D341Med (cell line): ENCODE data around the gene SPIB.
"Not testable (repeated sequence)": the region's sequence is repeated elsewhere in the genome, so short reads cannot be mapped to it uniquely, and the experiment has no call there.

Experiments
- DNase-seq: peaks from one replicate; pipeline ENCODE4 v3.0.0; 2012; ENCODE audit warnings: low spot score

SPIB gene

DNA sequence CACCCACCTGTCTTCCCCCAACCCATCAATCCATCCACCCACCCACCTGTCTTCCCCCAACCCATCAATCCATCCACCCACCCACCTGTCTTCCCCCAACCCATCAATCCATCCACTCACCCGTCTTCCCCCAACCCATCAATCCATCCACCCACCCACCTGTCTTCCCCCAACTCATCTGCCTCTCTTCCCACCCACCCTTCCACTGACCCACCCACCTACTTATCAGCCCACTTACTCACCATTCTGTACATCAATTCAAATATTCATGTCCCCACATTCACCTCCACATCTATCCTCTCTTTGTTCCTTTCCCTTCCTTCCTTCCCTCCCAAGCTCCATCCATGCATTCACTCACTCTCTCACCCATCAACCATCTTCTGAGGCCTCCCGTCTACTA is 20.4 kb downstream of the SPIB start:
- not testable (repeated sequence) for DNase-seq

DNA sequence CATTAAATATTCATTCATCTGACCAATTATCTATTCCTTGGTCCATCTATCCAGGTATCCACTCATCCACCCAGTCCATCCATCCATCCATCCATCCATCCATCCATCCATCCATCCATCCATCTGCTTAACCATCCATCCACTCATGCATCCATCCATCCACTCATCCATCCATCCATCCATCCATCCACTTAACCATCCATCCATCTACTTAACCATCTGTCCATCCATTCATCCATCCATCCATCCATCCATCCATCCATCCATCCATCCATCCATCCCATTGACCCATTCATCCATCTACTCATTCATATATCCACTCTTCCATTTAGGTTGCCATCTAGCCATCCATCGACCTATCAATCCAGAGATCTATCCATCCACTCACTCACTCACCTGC is 25.3 kb downstream of the SPIB start:
- DNase-seq, result no peak

DNA sequence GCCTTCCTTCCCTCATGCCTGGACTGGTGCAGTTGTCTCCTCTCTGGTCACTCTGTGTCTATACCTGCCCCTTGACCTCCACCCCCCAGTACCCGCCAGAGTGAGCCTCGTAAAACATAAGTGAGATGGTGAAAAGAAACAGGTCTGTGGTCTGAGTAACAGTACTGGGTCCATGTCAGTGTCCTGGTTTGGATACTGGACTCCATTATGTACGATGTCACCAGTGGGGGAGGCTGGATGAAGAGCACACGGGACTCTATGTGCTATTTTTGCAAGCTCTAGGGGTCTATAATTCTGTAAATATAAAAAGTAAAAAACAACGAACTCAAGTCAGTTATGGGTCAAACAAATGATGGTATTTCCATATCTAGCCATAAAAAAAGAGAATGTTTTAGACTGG is 28.3 kb downstream of the SPIB start:
- DNase-seq, result no peak

DNA sequence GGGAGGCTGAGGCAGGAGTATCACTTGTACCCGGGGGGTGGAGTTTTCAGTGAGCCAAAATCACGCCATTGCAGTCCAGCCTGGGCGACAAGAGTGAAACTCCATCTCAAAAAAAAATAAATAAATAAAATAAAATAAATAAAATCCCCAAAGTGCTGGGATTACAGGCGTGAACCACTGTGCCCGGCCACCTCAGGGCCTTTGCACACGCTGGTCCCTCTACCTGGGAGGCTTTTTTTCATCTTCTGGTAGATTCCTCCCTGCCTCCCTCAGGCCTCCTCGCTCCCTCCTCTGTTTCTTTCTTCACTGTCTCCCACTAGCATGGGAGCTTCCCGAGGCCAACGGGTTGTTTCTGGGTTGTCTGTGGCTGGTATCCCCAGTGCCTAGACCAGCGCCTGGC is 29.0 kb downstream of the SPIB start:
- no peak for DNase-seq

DNA sequence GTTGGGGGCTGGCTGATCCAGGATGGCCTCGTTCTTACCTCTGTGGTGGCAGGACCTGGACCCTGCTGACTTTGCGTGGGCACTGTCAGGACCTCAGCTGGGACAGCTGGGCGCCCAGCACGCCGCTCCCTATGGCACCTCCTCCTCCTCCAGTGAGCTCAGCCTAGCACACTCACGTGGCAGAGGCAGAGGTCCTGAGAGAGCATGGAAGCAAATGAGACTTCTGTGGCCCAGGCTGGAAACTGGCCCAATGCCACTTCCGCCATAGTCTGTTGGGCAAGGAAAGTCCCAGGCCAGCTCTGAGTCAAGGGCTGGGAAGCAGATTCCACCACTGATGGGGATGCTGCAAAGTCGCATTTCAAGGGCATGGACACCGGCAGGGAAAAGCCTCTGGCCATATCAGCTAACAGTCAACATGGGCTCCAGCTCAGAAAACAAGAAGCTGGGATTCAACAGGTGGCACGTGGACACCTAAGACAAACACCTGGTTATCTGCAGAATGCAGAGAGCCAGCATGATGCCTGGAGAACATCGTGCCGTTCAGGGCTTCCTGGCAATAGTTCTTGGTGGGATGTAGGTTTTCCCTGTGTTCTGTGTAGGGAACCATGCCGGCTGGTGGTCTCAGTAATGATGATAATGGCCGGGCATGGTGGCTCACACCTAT is 30.6 kb downstream of the SPIB start:
- no peak for DNase-seq

DNA sequence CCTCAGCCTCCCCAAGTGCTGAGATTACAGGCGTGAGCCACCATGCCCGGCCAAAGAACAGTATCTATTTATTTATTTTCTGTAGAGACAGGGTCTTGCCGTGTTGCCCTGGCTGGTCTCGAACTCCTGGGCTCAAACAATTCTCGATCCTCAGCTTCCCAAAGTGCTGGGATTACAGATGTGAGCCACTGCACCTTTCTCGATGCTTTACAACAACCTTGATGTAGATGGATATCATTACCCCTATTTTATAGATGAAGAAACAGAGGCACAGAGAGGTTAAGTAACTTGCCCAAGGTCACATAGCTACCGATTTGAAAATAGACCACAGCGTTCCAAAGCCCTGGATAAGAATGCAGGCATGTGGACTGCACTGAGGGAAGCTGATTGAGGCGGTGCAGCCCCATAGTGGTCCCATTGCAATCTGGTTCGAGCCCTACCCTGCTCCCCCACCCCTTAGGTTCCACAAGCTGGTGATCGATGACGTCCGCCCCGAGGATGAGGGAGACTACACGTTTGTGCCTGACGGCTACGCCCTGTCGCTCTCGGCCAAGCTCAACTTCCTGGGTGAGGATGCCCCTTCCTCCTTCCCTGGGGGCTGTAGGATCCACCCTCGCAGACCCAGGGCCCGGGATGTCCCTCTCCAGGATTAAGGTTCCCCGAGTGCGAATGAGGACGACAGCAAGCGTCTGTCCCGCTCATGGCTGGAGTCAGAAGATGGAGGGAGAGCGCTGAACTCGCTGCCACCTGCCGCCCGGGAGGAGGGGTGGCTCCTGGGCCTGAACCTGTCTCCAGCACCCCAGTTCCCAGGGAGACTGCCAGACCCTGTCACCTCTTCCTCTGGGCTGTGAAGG is 31.9 kb downstream of the SPIB start:
- DNase-seq, result no peak

DNA sequence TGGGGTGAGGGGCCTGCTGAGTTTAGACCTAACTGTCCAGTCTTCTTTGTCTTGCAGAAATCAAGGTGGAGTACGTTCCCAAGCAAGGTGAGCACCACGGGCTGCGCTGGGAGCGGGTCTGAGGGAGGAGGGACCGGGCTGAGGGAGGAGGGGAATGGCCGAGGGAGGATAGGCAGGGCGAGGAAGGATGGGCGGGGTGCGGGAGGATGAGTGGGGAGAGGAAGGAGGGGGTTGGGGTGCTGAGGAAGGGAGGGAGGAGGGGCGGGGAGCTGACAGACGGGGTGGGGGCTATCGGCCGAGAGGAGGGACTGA is 32.4 kb downstream of the SPIB start:
- no peak for DNase-seq

DNA sequence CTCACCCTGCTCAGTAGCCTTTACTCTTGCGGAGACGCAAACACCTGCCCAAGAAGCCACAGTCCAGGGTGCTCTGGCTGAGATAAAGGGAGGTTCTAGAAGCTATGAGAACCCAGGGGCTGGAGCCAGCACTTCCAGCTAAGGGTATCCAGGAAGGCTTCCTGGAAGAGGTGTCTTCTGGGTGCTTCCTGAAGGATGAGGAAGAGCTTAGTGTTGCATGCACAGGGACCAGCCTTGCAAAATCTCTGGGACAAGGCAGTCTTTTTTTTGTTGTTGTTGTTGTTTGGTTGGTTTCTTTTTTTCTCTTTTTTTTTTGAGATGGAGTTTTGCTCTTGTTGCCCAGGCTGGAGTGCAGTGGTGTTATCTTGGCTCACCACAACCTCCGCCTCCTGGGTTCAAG is 34.5 kb downstream of the SPIB start:
- DNase-seq, result no peak

DNA sequence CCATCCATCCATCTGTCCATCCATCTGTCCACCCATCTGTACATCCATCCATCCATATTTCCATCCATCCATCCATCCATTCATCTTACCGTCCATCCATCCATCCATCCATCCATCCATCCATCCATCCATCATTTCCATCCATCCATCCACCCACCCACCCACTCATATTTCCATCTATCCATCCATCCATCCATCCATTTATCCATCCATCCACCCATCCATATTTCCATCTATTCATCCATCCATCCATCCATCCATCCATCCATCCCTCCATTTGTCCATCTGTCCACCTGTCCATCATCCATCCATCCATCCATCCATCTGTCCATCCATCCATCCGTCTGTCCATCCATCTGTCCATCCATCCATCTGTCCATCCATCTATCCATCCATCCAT is 37.3 kb downstream of the SPIB start:
- no peak for DNase-seq

DNA sequence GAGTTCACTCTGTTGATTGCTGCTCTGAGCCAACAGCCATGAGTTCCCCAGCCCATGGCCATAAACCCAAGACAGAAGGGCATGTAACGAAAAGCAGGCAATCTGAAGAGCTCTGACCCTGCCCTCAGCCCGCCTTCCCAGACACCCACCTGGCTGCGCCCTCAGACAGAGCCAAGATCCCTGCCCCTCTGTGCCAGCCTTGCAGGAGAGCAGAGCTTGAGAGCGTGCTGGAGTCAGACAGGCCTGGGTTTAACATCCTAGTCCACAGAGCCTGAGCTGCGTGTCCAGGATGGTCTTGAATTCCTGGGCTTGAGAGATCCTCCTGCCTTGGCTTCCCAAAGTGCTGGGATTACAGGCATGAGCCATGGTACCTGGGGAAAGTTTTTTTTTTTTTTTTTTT is 38.6 kb downstream of the SPIB start:
- no peak for DNase-seq

DNA sequence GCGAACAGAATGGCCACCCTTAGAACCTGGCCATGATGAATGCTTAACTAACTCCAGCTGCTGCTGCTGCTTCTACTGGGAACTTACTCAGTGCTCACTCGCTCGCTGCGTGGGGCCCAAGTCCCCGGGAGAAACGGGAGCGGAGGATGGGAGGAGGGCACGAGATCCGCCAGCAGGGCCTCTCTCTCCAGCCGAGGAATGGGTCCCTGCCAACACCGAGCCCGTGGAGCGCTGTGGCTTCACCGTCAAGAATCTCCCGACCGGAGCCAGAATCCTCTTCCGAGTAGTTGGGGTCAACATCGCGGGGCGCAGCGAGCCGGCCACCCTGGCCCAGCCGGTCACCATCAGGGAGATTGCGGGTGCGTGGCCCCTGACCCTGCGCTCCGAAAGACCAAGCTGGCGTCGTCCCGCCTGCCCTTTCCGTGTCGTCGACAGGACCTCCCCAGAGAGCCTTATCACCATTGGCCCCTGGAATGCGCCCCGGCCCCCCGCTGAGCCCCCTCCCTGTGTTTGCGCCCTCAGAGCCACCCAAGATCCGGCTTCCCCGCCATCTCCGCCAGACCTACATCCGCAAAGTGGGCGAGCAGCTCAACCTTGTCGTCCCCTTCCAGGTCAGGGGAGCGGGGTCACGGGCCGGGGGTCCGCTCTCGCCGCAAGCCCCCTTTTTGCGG is 39.8 kb downstream of the SPIB start:
- no peak for DNase-seq

DNA sequence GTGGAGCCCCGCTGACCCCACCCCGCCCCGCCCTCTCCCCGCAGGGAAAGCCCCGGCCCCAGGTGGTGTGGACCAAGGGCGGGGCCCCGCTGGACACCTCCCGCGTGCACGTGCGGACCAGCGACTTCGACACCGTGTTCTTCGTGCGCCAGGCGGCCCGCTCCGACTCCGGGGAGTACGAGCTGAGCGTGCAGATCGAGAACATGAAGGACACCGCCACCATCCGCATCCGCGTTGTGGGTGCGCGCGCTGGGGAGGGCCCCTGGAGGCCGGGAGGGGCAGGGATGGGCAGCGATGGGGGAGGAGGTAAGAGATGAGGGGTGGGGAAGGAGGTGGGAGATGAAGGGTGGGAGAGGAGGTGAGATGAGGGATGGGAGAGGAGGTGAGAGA is 40.3 kb downstream of the SPIB start:
- no peak for DNase-seq

DNA sequence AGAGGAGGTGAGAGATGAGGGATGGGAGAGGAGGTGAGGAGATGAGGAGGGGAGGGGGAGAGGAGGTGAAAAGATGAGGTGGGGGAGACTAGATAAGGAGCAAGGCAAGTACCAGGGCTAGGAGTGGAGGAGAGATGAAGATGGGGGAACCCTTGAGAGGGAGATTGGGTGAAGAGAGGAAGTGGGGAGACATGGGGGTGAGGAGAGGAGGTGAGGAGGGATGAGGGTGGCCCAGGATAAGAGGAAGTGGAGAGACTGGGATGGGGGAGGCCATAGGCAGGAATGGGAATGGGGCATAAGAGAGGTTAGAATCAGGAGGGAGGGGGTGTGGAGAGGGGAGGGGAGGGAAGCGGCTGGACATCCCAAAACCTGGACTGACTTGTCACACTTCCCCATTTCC is 40.9 kb downstream of the SPIB start:
- no peak for DNase-seq

DNA sequence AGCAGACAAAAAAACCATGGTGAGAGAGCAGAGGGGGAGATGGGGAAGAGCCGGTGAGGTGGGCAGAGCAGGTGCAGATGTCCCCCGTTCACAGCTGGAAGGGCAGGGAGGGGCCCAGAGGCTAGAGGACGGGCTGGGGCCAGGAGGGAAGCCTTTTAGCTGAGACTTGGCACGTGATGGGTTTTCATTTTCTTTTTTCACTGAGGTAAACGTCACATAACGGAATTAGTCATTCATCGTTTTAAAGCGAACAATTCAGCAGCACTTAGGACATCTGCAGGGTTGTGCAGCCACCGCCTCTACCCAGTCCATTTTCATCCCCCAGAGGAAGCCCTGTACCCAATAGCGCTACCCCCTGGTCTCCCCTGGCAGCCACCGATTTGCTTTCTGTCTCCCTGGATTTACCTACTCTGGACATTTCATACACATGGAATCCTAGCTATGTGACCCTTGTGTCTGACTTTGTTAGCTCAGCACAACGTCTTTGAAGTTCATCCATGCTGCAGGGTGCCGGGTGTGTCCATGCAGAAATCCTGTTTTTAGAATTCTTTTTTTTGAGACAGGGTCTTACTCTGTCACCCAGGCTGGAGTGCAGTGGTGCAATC is 41.5 kb downstream of the SPIB start:
- no peak for DNase-seq

DNA sequence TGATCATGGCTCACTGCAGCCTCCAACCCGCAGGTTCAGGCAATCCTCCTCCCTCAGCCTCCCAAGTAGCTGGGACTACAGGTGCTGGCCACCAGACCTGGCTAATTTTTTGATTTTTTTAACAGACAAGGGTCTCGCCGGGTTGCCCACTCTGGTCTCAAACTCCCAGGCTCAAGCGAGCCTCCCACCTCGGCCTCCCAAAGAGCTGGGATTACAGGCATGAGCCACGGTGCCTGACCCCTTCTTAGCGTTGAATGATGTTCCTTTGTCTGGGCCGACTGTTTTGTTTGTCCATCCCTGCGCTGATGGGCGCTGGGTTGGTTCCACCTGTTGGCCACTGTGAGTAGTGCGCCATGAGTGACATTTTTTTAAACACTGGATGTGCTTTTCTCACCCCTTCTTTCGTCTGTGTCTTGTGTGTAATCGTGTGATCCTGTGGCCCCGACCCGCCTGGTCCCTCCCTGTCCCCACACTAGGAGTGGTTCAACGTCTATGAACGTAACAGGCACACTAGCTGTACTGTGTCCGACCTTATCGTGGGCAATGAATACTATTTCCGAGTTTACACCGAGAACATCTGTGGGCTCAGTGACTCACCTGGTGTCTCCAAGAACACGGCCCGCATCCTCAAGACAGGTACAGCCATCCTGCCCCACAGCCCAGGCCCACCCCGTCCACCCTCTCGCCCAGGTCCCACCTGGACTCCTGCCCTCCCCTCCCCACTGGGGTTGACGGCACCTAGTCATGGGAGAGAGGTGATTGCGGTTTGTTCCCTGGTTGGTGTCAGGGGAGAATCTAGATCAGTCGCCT is 42.5 kb downstream of the SPIB start:
- DNase-seq, result peak; percentile 85

DNA sequence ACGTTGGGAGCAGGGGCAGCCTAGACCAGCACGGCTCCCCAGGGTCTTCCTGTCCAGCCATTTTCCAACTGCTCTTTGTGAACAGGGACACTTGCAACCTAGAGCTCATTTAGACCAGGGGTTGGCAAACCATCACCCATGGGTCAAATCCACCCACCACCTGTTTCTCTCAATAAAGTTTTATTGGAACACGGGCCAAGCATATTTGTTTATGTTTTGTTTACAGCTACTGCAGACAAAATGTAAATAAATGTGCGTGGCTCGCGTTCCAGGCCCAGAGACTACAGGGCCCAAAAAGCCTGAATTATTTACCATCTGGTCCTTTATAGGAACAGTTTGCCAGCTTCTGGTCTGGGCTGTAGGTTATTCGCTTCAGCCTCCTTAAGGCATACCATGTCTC is 44.2 kb downstream of the SPIB start:
- no peak for DNase-seq

DNA sequence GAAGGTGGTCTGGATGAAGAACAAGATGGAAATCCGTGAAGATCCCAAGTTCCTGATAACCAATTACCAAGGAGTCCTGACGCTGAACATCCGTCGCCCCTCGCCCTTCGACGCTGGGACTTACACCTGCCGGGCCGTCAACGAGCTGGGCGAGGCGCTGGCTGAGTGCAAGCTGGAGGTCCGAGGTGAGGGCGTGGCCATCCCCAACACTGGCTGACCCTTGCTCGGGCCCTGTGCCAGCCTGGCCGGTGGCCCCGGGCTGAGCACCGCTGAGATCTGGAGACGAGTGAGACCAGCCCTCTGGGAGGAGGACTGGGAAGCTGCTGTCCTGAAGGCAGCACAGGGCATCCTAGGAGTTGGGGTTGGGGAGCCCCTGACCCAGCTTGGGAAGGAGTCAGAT is 45.6 kb downstream of the SPIB start:
- DNase-seq, result no peak

DNA sequence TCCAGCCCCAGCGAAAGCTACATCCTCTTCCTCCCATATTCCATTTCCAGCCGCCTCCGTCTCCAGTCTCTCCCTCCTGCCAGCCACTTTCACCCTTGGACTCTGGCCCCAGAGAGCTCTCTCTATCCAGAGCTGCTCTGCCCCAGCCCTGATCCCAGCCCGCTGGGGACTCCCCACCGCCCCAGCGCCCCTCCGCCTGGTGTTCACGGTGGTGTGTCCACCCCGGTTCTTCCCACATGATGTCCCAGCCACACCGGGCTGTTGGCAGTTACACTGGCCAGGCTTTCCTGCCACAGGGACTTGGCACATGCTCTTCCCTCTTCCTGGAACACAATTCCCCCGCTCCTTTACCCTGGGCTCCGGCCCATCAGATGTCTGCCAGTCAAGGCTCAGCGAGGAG is 46.3 kb downstream of the SPIB start:
- no peak for DNase-seq

DNA sequence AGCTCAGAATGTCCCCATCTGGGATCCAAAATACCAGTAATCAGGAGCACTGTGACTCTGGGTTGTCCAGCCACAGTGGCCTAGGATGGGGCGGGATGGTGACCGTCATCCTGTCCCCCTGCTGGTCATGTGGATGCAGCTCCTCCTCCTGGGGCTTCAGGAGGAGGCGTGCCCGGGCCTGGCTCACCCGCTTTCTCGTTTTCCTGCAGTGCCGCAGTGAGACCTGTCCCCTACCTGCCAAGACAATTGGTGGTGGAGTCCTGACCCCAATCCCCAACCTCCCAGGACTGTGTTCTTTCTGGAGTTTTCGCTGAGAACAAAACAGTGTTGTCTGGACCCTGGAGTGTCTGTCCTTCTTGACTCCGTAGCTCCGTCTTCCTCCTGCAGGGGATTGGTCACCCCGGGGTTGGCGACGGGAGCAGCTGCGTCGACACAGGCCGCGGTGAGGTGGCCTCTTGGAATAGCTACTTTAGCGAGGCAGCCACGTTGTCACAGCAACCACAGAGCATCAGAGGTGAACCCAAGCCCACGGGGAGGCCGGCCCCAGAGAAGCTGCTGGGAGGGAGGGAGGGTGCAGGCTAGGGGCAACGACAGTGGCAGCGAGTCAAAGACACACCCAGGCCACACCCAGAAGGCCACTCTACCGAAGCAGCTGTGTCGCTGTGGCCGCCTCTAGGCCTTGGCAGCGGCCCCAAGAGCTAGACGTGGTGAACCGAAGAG is 47.4 kb downstream of the SPIB start:
- DNase-seq, result no peak

DNA sequence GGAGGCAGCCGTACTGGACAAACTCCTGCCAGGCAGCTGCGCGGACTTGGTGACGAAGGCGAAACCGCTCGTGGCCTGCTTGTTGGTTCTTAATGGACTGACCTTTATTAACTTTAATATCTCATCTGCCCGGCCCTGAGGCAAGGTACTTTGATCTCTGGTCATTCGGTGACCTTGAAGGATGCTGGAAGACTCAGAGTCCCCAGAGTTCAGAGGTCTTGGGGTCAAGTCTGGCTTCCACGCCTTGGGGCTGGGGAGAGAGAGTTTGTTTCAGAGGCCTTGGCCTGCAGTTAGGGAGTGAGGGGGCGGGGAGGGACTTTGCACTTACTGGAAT is 47.9 kb downstream of the SPIB start:
- no peak for DNase-seq

DNA sequence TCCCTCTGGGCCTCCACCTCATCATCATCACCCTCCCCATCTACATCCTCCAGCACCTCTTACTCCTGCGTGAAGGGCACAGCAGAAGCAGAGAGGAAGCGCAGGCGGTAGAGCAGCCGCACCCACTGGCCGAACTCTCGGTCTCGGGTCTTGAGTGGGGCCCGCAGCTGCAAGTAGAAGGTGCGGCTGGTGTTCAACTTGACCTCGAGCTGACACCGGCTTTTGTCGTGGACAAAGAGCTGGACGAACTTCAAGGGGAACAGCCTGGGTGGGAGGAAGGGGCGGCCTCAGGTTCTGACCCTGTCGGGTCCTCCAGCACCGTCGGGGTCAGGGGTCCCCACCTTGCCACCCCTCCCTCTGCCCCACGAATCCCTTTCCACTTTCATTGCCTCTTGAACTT is 48.8 kb downstream of the SPIB start:
- no peak for DNase-seq

DNA sequence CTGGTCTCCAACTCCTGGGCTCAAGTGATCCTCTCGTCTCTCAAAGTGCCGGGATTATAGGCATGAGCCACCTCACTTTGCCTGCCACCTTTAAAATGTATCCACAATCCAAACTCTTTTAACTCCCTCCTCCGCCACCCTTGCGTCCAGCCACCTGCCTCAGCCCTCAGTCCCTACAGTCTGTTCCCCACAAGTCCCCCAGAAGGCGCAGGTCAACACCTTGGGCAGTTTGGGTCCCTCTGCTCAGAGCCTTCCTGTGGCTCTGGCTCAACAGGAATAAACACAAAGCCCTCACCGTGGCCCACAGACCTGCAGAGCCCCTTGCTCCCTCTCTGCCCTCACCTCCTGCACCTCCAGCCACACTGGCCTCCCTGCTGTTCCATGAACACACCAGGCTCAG is 50.1 kb downstream of the SPIB start:
- no peak for DNase-seq
